ENCODE data around the gene ITGA7.

ITGA7 gene

DNA sequence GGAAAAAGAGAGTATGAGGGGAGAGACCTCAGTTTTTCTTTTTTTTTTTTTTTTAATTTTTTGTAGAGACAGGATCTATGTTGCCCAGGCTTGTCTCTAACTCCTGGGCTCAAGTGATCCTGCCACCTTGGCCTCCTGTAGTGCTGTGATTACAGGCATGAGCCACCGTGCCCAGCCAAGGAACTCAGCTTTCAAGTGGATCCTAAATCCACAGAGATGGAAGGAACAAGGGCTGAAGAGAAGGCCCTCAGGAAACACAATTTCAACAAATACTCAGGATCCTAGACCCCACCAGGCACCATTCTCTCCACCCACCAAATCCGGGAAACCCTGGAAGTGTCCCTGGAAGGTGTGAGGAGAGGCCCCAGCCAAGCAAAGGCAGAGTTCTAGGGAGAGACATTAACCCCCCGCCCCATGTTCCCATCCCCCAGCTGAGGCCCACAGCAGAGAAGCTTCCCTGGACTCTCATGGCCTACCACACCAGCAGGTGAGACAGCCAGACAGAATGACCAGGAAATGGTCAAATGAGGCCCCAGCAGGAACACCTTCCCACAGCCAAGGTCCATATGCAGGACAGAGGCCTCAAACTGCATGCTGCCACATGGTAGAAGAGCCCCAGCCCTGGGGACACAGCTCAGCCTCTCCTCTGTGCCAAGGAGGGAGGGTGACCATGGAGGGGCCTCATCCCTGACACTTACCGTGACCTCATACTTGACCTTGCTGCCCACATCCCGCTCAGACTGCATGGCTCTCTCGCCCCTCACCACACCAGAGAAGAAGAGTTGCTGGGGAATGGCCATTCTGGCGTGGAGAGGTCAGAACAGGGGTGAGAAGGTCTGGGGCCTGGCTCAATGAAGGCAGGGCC is 14.1 kb downstream of the ITGA7 start:
- no peaks in the 10 kb centered on the region for H3K79me1 ChIP-seq (ENCODE audit: low read length)
- H3K27me3 ChIP-seq (ENCODE audit: insufficient read depth, low read length, poor library complexity) = no peaks in the 10 kb centered on the region
- no peak overlapping the region for H3K56ac ChIP-seq (ENCODE audit: low read length)
- no peak overlapping the region for H3K23ac ChIP-seq (ENCODE audit: low read length)
- no peak overlapping the region for H3K4ac ChIP-seq (ENCODE audit: low read depth, low read length)
- no CpG with 5 or more reads among the region's 7 CpGs for WGBS (ENCODE audit: extremely low coverage, insufficient coverage, low lambda C conversion rate)
- no peak overlapping the region for H2BK5ac ChIP-seq (ENCODE audit: low read length)
- H3K27ac ChIP-seq (ENCODE audit: low read depth, low read length) = no peak overlapping the region
- no peaks in the 10 kb centered on the region for H3K4me1 ChIP-seq (ENCODE audit: control insufficient read depth, low read depth, low read length)
- H3K79me2 ChIP-seq (ENCODE audit: control insufficient read depth, insufficient read depth, low read length) = no peaks in the 10 kb centered on the region
- no peak for DNase-seq
- no peak overlapping the region for H3K4me2 ChIP-seq (ENCODE audit: low read length)
- no peak overlapping the region for H4K5ac ChIP-seq (ENCODE audit: low read length)
- no peak overlapping the region for H2AK5ac ChIP-seq (ENCODE audit: low read length)
- H3K36me3 ChIP-seq (ENCODE audit: control insufficient read depth, insufficient read depth, low read length) = no peaks in the 10 kb centered on the region
- H3K9ac ChIP-seq (ENCODE audit: low read length) = no peak overlapping the region
- H4K8ac ChIP-seq (ENCODE audit: low read depth, low read length) = no peak overlapping the region
- H2BK15ac ChIP-seq (replicated peaks; ENCODE audit: low read depth) = no peak overlapping the region
- no peak overlapping the region for H3K4me3 ChIP-seq (ENCODE audit: low read length)
- no peak overlapping the region for H3K18ac ChIP-seq (ENCODE audit: low read length)
- H2BK120ac ChIP-seq (ENCODE audit: low read depth, low read length) = no peak overlapping the region

DNA sequence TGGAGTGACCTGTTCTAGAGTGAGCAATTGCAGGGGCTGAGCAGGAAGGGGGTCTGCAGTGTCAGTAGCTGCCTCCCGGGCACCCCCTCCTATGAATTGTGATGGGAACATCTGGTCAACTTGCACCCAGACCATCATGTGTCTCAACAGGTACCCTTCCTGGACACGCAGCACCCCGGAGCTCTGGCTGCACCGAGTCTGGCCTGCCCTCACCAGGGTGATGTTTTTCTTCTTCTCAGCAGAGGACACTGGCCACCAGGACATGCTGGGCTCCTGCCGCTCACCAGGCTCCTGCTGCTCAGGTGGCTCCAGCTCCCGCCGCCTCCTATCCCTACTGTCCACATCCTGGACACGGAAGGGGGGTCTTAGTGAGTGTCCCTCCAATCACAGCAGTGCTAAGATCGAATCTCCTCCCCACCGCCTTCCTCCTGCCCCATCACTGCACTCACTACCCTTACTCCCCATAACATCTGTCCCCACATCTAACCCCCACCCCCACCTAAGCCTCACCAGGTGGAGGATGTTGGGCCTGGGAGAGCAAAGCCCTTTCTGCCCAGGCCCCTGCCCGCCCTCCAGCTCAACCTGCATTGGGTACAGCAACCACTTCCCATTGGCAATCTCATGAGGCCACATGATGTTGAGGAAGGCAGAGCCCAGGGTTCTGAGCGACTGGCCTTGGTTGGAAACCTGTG is 14.9 kb downstream of the ITGA7 start:
- Histone ChIP-seq H3K27me3 (ENCODE audit: insufficient read depth, low read length, poor library complexity) (no peaks in the 10 kb centered on the region), H3K36me3 (ENCODE audit: control insufficient read depth, insufficient read depth, low read length) (no peaks in the 10 kb centered on the region), H2AK5ac (ENCODE audit: low read length) (no peak overlapping the region), H3K23ac (ENCODE audit: low read length) (no peak overlapping the region), H2BK5ac (ENCODE audit: low read length) (no peak overlapping the region), H3K4me1 (ENCODE audit: control insufficient read depth, low read depth, low read length) (no peaks in the 10 kb centered on the region), H2BK120ac (ENCODE audit: low read depth, low read length) (no peak overlapping the region), H4K5ac (ENCODE audit: low read length) (no peak overlapping the region), H4K8ac (ENCODE audit: low read depth, low read length) (no peak overlapping the region), H3K4me2 (ENCODE audit: low read length) (no peak overlapping the region), H3K18ac (ENCODE audit: low read length) (no peak overlapping the region), H3K9ac (ENCODE audit: low read length) (no peak overlapping the region), H3K4ac (ENCODE audit: low read depth, low read length) (no peak overlapping the region), H3K79me1 (ENCODE audit: low read length) (no peaks in the 10 kb centered on the region), H2BK15ac (replicated peaks; ENCODE audit: low read depth) (no peak overlapping the region), H3K79me2 (ENCODE audit: control insufficient read depth, insufficient read depth, low read length) (no peaks in the 10 kb centered on the region), H3K27ac (ENCODE audit: low read depth, low read length) (no peak overlapping the region), H3K4me3 (ENCODE audit: low read length) (no peak overlapping the region), H3K56ac (ENCODE audit: low read length) (no peak overlapping the region)
- no peak for DNase-seq
- no CpG with 5 or more reads among the region's 12 CpGs for WGBS (ENCODE audit: extremely low coverage, insufficient coverage, low lambda C conversion rate)

- Histone ChIP-seq H3K79me1 (ENCODE audit: low read length) (no peaks in the 10 kb centered on the region), H2AK5ac (ENCODE audit: low read length) (no peak overlapping the region), H3K56ac (ENCODE audit: low read length) (no peak overlapping the region), H3K9ac (ENCODE audit: low read length) (no peak overlapping the region), H2BK120ac (ENCODE audit: low read depth, low read length) (no peak overlapping the region), H3K4me2 (ENCODE audit: low read length) (no peak overlapping the region), H3K23ac (ENCODE audit: low read length) (no peak overlapping the region), H3K4me3 (ENCODE audit: low read length) (no peak overlapping the region), H3K18ac (ENCODE audit: low read length) (no peak overlapping the region), H3K27ac (ENCODE audit: low read depth, low read length) (no peak overlapping the region), H4K8ac (ENCODE audit: low read depth, low read length) (no peak overlapping the region), H3K4ac (ENCODE audit: low read depth, low read length) (no peak overlapping the region), H3K36me3 (ENCODE audit: control insufficient read depth, insufficient read depth, low read length) (no peaks in the 10 kb centered on the region), H2BK5ac (ENCODE audit: low read length) (no peak overlapping the region), H4K5ac (ENCODE audit: low read length) (no peak overlapping the region), H3K79me2 (ENCODE audit: control insufficient read depth, insufficient read depth, low read length) (no peaks in the 10 kb centered on the region), H3K4me1 (ENCODE audit: control insufficient read depth, low read depth, low read length) (no peaks in the 10 kb centered on the region), H3K27me3 (ENCODE audit: insufficient read depth, low read length, poor library complexity) (no peaks in the 10 kb centered on the region), H2BK15ac (replicated peaks; ENCODE audit: low read depth) (no peak overlapping the region)
- DNase-seq = no peak
- no CpG with 5 or more reads among the region's 16 CpGs for WGBS (ENCODE audit: extremely low coverage, insufficient coverage, low lambda C conversion rate)
Observed at GRCh38 chr12:55688716-55689655, 18.7 kb downstream of the ITGA7 start.

- no peak overlapping the region for H3K27ac ChIP-seq (ENCODE audit: low read depth, low read length)
- H3K56ac ChIP-seq (ENCODE audit: low read length) = no peak overlapping the region
- no peak overlapping the region for H2AK5ac ChIP-seq (ENCODE audit: low read length)
- no peak overlapping the region for H3K18ac ChIP-seq (ENCODE audit: low read length)
- no peak overlapping the region for H3K23ac ChIP-seq (ENCODE audit: low read length)
- H3K4ac ChIP-seq (ENCODE audit: low read depth, low read length) = no peak overlapping the region
- no peak overlapping the region for H4K5ac ChIP-seq (ENCODE audit: low read length)
- no peaks in the 10 kb centered on the region for H3K27me3 ChIP-seq (ENCODE audit: insufficient read depth, low read length, poor library complexity)
- H2BK15ac ChIP-seq (replicated peaks; ENCODE audit: low read depth) = no peak overlapping the region
- H3K4me1 ChIP-seq (ENCODE audit: control insufficient read depth, low read depth, low read length) = no peaks in the 10 kb centered on the region
- DNase-seq = no peak
- H2BK5ac ChIP-seq (ENCODE audit: low read length) = no peak overlapping the region
- H3K79me1 ChIP-seq (ENCODE audit: low read length) = no peaks in the 10 kb centered on the region
- H3K4me2 ChIP-seq (ENCODE audit: low read length) = no peak overlapping the region
- no peak overlapping the region for H2BK120ac ChIP-seq (ENCODE audit: low read depth, low read length)
- H3K36me3 ChIP-seq (ENCODE audit: control insufficient read depth, insufficient read depth, low read length) = no peaks in the 10 kb centered on the region
- H3K9ac ChIP-seq (ENCODE audit: low read length) = no peak overlapping the region
- no peak overlapping the region for H3K4me3 ChIP-seq (ENCODE audit: low read length)
- no peak overlapping the region for H4K8ac ChIP-seq (ENCODE audit: low read depth, low read length)
- H3K79me2 ChIP-seq (ENCODE audit: control insufficient read depth, insufficient read depth, low read length) = no peaks in the 10 kb centered on the region
Observed at GRCh38 chr12:55687746-55688145, 20.0 kb downstream of the ITGA7 start.

DNA sequence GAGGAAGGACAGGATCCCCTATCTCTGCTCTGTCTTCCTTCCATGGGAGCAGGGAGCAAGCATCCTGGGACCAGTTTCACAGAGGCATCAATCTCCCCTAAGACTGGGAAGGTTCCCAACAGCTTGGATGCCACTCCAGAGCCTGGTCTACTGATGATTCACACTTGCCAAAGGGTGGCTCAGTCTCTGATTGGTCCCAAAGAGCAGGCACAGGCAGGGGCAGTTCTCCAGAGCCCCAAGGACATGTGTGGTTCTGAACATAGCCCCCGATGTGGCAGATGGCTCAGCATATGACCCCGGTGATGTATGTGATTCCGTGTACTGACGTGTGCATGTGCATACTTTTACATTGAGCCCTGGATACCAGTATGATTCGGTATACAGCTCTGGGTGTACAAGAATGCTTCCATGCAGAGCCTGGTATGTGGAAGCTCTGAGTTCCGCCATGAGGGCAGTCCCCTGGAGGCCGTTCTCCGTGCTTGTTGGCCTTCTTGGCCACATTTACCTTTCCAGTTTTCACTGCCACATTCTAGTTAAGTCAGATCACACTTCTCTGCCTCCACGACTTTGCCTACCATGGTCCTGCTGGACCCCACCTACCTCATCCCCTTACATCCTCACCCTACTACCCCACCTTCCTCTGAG is 21.2 kb downstream of the ITGA7 start:
- H3K27ac ChIP-seq (ENCODE audit: low read depth, low read length) = no peak overlapping the region

More for the DNA sequence above, 21.2 kb downstream of the ITGA7 start:
- WGBS (ENCODE audit: extremely low coverage, insufficient coverage, low lambda C conversion rate) = no CpG with 5 or more reads among the region's 9 CpGs
- no peak overlapping the region for H3K9ac ChIP-seq (ENCODE audit: low read length)
- H2BK15ac ChIP-seq (replicated peaks; ENCODE audit: low read depth) = no peak overlapping the region
- H3K4ac ChIP-seq (ENCODE audit: low read depth, low read length) = no peak overlapping the region
- no peak overlapping the region for H4K8ac ChIP-seq (ENCODE audit: low read depth, low read length)
- no peak overlapping the region for H2BK5ac ChIP-seq (ENCODE audit: low read length)
- H3K18ac ChIP-seq (ENCODE audit: low read length) = no peak overlapping the region
- no peaks in the 10 kb centered on the region for H3K4me1 ChIP-seq (ENCODE audit: control insufficient read depth, low read depth, low read length)
- H3K36me3 ChIP-seq (ENCODE audit: control insufficient read depth, insufficient read depth, low read length) = no peaks in the 10 kb centered on the region
- H2AK5ac ChIP-seq (ENCODE audit: low read length) = no peak overlapping the region
- no peak for DNase-seq
- H2BK120ac ChIP-seq (ENCODE audit: low read depth, low read length) = no peak overlapping the region
- H3K4me2 ChIP-seq (ENCODE audit: low read length) = no peak overlapping the region
- no peak overlapping the region for H4K5ac ChIP-seq (ENCODE audit: low read length)
- H3K79me1 ChIP-seq (ENCODE audit: low read length) = no peaks in the 10 kb centered on the region
- H3K56ac ChIP-seq (ENCODE audit: low read length) = no peak overlapping the region
- H3K79me2 ChIP-seq (ENCODE audit: control insufficient read depth, insufficient read depth, low read length) = no peaks in the 10 kb centered on the region
- H3K23ac ChIP-seq (ENCODE audit: low read length) = no peak overlapping the region
- no peaks in the 10 kb centered on the region for H3K27me3 ChIP-seq (ENCODE audit: insufficient read depth, low read length, poor library complexity)
- H3K4me3 ChIP-seq (ENCODE audit: low read length) = no peak overlapping the region

Data from mesendoderm (in vitro differentiated cells).